Right renal cortex interstitium (tissue), 3 donors: ENCODE results near the gene RPS4Y1. TPM values are rescaled to one million over a fixed set of nuclear protein-coding genes. Genes with fewer than 3 reads are reported as not detected.

Source experiments
- DNase-seq, 3 donors: peaks; one replicate each; pipeline ENCODE4 v3.0.0-alpha.2; 2013; ENCODE audit warnings: low read depth in 3 of 3, low spot score in 2 of 3
- polyA plus RNA-seq, 3 donors: library from polyadenylated mRNA; unstranded; fragments of 120-200 nt; gene quantifications; one replicate each; pipeline ENCODE4 v1.2.1, GENCODE V29; 2013; ENCODE audit not compliant: insufficient read length in 3 of 3

RPS4Y1 gene
- polyA plus RNA-seq, 3 donors, result 737 to 747 (median 740) TPM

- DNase-seq, result no peak
Measured at GRCh38 chrY:2874211-2874610, 32.8 kb downstream of the RPS4Y1 start.

DNA sequence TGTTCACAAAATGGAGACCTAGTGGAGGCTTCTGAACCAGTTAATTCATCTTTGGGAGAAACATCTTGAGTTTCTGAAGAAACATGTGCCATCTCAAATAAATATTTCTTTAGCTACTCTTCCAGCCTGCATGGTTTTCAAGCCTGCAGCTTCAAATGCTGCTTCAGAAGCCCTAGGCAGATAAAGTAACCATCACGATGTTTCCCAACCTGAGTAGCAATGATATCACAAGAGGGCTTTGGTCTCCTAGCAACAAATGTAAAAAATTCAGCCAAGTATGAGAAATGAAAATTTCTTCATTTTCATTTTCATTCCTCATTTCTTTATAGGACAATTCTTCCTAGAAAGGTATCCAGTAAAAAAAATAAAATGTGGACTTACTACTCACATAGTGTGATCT lies 42.2 kb downstream of the RPS4Y1 start:
- no peak for DNase-seq

- DNase-seq, result no peak
Measured at GRCh38 chrY:2885880-2886279, 44.5 kb downstream of the RPS4Y1 start.

GRCh38 chrY:2887386-2887785 lies 46.0 kb downstream of the RPS4Y1 start:
- no peak for DNase-seq

DNA sequence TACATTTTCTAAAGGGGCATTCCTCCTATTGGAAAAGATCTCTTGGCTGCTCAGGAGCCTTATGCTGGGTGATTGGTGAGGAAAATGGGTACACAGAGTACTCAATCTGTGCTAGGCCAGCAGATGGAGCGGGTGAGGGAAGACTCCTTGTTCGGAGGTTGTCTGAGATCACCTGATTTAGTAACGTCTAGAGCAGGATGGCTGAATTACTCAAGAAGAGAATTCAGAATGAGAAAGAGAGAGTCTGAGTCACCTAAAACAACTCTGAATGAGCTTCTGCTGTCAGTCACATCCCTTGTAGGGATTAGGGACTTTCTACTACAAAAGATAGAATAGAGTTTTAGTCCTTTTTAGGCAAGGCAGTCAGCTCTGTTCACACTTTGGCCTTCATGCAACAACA lies 46.6 kb downstream of the RPS4Y1 start:
- DNase-seq, result no peak

GRCh38 chrY:2893471-2893870 lies 52.1 kb downstream of the RPS4Y1 start:
- no peak for DNase-seq

GRCh38 chrY:2896050-2896449 lies 54.6 kb downstream of the RPS4Y1 start:
- no peak for DNase-seq

GRCh38 chrY:2907356-2907755 lies 66.0 kb downstream of the RPS4Y1 start:
- no peak for DNase-seq

DNA sequence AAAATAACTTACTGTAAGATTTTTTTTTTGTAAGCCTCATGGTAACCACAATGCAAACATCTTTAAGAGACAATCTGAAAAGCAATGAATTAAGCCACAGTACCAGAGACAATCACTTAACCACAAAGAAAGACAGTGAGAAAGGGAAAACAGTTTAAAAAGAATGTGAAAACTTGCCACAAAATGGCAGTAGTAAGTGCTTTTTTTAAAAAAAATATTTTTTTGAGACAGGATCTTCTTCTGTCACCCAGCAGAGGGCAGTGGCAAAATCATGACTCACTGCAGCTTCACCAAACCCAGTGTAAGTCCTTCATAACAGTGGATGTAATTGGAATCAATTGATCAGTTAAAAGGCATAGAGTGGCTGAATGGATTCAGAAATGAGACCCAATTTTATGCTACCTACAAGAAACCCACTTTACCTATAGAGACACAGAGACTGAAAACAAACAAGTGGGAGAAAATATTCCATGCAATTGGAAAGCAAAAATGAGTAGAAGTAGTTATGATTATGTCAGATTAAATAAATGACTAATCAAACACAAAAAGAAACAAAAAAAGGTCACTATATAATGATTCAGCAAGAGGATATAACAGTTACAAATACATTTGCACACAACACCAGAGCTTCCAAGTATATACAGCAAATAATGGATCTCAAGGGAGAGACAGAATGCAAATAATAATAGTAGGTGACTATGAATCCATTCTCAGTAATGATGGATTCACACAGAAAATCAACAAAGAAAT lies 71.8 kb downstream of the RPS4Y1 start:
- no peak for DNase-seq

Other genes with a start within 250 kb of the RPS4Y1 start
- 1 to 10 TPM; 2.7 to 3.0 (median 2.8) TPM for gene SRY, start 53.9 kb upstream of the RPS4Y1 start, polyA plus RNA-seq
- gene ZFY, start 93.8 kb downstream of the RPS4Y1 start, polyA plus RNA-seq, result 10 to 100 TPM; 17.2 to 17.6 (median 17.6) TPM